ENCODE results near the gene SPIRE2. TPM values are rescaled to one million over a fixed set of nuclear protein-coding genes. Genes with fewer than 3 reads are reported as not detected.
A peak's percentile ranks its signal among the peaks of the same experiment; 100 is the strongest.
"Not testable (repeated sequence)": the region's sequence is repeated elsewhere in the genome, so short reads cannot be mapped to it uniquely, and the experiment has no call there.

Gene SPIRE2
- total and polyA plus RNA-seq, 9 of the 15 experiments (the other 6 are each of a cell fraction or from before 2014, with no cell fraction given), result 0.70 to 7.5 (median 4.6) TPM

- H3K36me3 ChIP-seq (ENCODE audit: control insufficient read depth, insufficient read depth, low read length), result peaks cover 90% of the 10 kb centered on the region; the same call in 2 of the 3 replicates
- in situ Hi-C loops (cut with MboI); FAIRE-seq; intact Hi-C loops (cut with micrococcal nuclease); H3K79me2 ChIP-seq (ENCODE audit: control insufficient read depth, insufficient read depth, low read length); H3K27ac ChIP-seq (ENCODE audit: extremely low read depth, low read depth, low read length); BruUV-seq (replicated peaks); H3K4me3 ChIP-seq; H3K4me2 ChIP-seq (ENCODE audit: insufficient read depth, low read length); H3K4me1 ChIP-seq (replicated peaks in 1 of 2; ENCODE audit: control insufficient read depth in 2 of 2, insufficient read depth in 2 of 2, low read length in 2 of 2); CTCF ChIA-PET (ENCODE audit: low intra/inter-chr PET ratio); DNase-seq (ENCODE audit: extremely low read depth in 1 of 4, low spot score in 3 of 4); H3K9me3 ChIP-seq (replicated peaks; ENCODE audit: control insufficient read depth, insufficient read depth, low read depth, low read length); ATAC-seq; H2AFZ ChIP-seq (ENCODE audit: low read depth, low read length); H3K27me3 ChIP-seq (ENCODE audit: control insufficient read depth in 2 of 2, insufficient read depth in 2 of 2, low read length in 2 of 2); H4K20me1 ChIP-seq (replicated peaks; ENCODE audit: control insufficient read depth, insufficient read depth, low read length); H3K9ac ChIP-seq (ENCODE audit: insufficient read depth in 1 of 2, low read depth in 2 of 2, low read length in 2 of 2); H3K9me1 ChIP-seq (ENCODE audit: control insufficient read depth, insufficient read depth, low read length): not testable (repeated sequence)
- 96% methylated on average over 4 of the region's 6 CpGs for WGBS (ENCODE audit: insufficient coverage, low coverage, missing lambda C conversion rate)
- POLR2A ChIA-PET, result interaction anchor here (1.4 kb wide), 1 partner anchor 21 kb away, joined by 4 read pairs; no protein-coding TSS in a partner anchor
- peak; percentile 75 for TF ChIP-seq ZNF121 (CRISPR knock-in tag; conservative IDR thresholded peaks at IDR 0.05)
These were observed 44.3 kb upstream of the SPIRE2 start for GRCh38 chr16:89783952-89784351.

GRCh38 chr16:89784406-89784805 lies 43.9 kb upstream of the SPIRE2 start:
- no peak overlapping the region for H3K9ac ChIP-seq (ENCODE audit: insufficient read depth in 1 of 2, low read depth in 2 of 2, low read length in 2 of 2)
- no peak overlapping the region for H3K4me2 ChIP-seq (ENCODE audit: insufficient read depth, low read length)
- in situ Hi-C loops (cut with MboI) (no loop called here), intact Hi-C loops (cut with micrococcal nuclease) (no loop called here)
- BruUV-seq (replicated peaks), result no TSS peak
- no peak for DNase-seq (ENCODE audit: extremely low read depth in 1 of 4, low spot score in 3 of 4)
- no peak for ATAC-seq
- H2AFZ ChIP-seq (ENCODE audit: low read depth, low read length), result no peak overlapping the region
- ChIA-PET POLR2A (interaction anchor here (0.6 to 1.4 kb wide), 2 partner anchors 22 to 139 kb away, joined by 3 to 4 read pairs; no protein-coding TSS in a partner anchor), CTCF (ENCODE audit: low intra/inter-chr PET ratio) (no interaction called here)
- no peaks in the 10 kb centered on the region for H3K9me1 ChIP-seq (ENCODE audit: control insufficient read depth, insufficient read depth, low read length)
- H3K27ac ChIP-seq (ENCODE audit: extremely low read depth, low read depth, low read length), result no peak overlapping the region
- peaks cover 90% of the 10 kb centered on the region; the same call in 2 of the 3 replicates for H3K36me3 ChIP-seq (ENCODE audit: control insufficient read depth, insufficient read depth, low read length)
- peaks cover 4% of the 10 kb centered on the region; the same call in 1 of the 2 replicates for H4K20me1 ChIP-seq (replicated peaks; ENCODE audit: control insufficient read depth, insufficient read depth, low read length)
- H3K9me3 ChIP-seq (replicated peaks; ENCODE audit: control insufficient read depth, insufficient read depth, low read depth, low read length), result no peaks in the 10 kb centered on the region
- H3K27me3 ChIP-seq (ENCODE audit: control insufficient read depth in 2 of 2, insufficient read depth in 2 of 2, low read length in 2 of 2), result no peaks in the 10 kb centered on the region
- WGBS (ENCODE audit: insufficient coverage, low coverage, missing lambda C conversion rate), result 87% methylated on average over 6 of the region's 7 CpGs
- FAIRE-seq, result no peak
- no peak overlapping the region for H3K4me3 ChIP-seq
- peaks cover 6 to 9% of the 10 kb centered on the region in 2 experiments; a peak in 4 of 5 replicates for H3K4me1 ChIP-seq (replicated peaks in 1 of 2; ENCODE audit: control insufficient read depth in 2 of 2, insufficient read depth in 2 of 2, low read length in 2 of 2)
- H3K79me2 ChIP-seq (ENCODE audit: control insufficient read depth, insufficient read depth, low read length), result no peaks in the 10 kb centered on the region; the same call in 2 of the 3 replicates
- TF ChIP-seq THRAP3 (IDR thresholded peaks at IDR 0.05; ENCODE audit: borderline replicate concordance) (no peak), ZNF197 (CRISPR knock-in tag; IDR thresholded peaks at IDR 0.05; ENCODE audit: low read depth) (no peak), TCFL5 (CRISPR knock-in tag; conservative IDR thresholded peaks at IDR 0.05) (no peak), RBM25 (IDR thresholded peaks at IDR 0.05; ENCODE audit: low read depth, low read length, severe bottlenecking) (no peak), NR2C1 (IDR thresholded peaks at IDR 0.05) (no peak), NR2C1 (tag; IDR thresholded peaks at IDR 0.05) (no peak), ETS1 (conservative IDR thresholded peaks at IDR 0.05; ENCODE audit: control insufficient read depth, low read depth, low read length) (no peak), CHAMP1 (IDR thresholded peaks at IDR 0.05) (no peak), HBP1 (CRISPR knock-in tag; IDR thresholded peaks at IDR 0.05) (no peak), TAL1 (IDR thresholded peaks at IDR 0.05) (no peak), ZFPM2 (CRISPR knock-in tag; IDR thresholded peaks at IDR 0.05) (no peak)

All from K562 (cell line).